Transverse colon (tissue), 4 donors: ENCODE results near the gene PCLAF. TPM values are rescaled to one million over a fixed set of nuclear protein-coding genes. Genes with fewer than 3 reads are reported as not detected.
"Not testable (repeated sequence)": the region's sequence is repeated elsewhere in the genome, so short reads cannot be mapped to it uniquely, and the experiment has no call there.

ENCODE experiments used
- DNase-seq: peaks from one replicate; pipeline ENCODE4 v3.0.0-alpha.2; 2019
- H3K27ac ChIP-seq, 4 donors: fragments of 200-600 bp; sonication (generic); 2 replicates each; pipeline ENCODE4 v1.5.1; 2016 to 2018; ENCODE audit warnings: inconsistent platforms in 4 of 4
- H3K27me3 ChIP-seq: fragments of 200-600 bp; sonication (generic); 2 replicates; pipeline ENCODE4 v1.5.1; 2017; ENCODE audit warnings: inconsistent platforms
- H3K36me3 ChIP-seq, 4 donors: fragments of 200-600 bp; sonication (generic); 2 replicates each; pipeline ENCODE4 v1.5.1; 2017 to 2019; ENCODE audit warnings: inconsistent platforms in 4 of 4
- H3K4me1 ChIP-seq, 4 donors: fragments of 200-600 bp; sonication (generic); 2 replicates each; pipeline ENCODE4 v1.5.1; 2017 to 2020; ENCODE audit warnings: inconsistent platforms in 4 of 4
- H3K4me3 ChIP-seq, 4 donors: fragments of 200-600 bp; sonication (generic); 1 replicate in 1 of 4; 2 replicates in 3 of 4; pipeline versions ENCODE4 v1.5.1 to v1.6.1; 2017 to 2019; ENCODE audit warnings: inconsistent platforms in 4 of 4
- H3K9me3 ChIP-seq, 2 donors: fragments of 200-600 bp; sonication (generic); 2 replicates each; pipeline ENCODE4 v1.5.1; 2017 to 2019; ENCODE audit warnings: inconsistent platforms in 2 of 2
- CTCF ChIP-seq, 5 experiments: fragments of 200-600 bp in 3 of 5; fragments of 450-650 bp in 2 of 5; sonication (generic) in 3 of 5; IDR thresholded peaks; 1 replicate in 2 of 5; 2 replicates in 3 of 5; pipeline ENCODE4 v1.5.1; 2016 to 2017; ENCODE audit warnings: antibody characterized with exemption in 5 of 5, inconsistent platforms in 3 of 5, mild to moderate bottlenecking in 2 of 5, moderate library complexity in 1 of 5
- EP300 ChIP-seq: sonication (generic); formaldehyde crosslinking; IDR thresholded peaks from one replicate; pipeline ENCODE4 v1.6.1; 2017; ENCODE audit warnings: antibody characterized with exemption, low read depth
- POLR2A ChIP-seq: fragments of 450-650 bp; IDR thresholded peaks from one replicate; pipeline ENCODE4 v1.6.1; 2016; ENCODE audit warnings: antibody characterized with exemption, mild to moderate bottlenecking, moderate library complexity
- POLR2AphosphoS5 ChIP-seq, 3 donors: sonication (generic); formaldehyde crosslinking; IDR thresholded peaks; one replicate each; pipeline ENCODE4 v1.6.1; 2016; ENCODE audit warnings: antibody characterized with exemption in 3 of 3
- WGBS, 2 donors: methylation state at CpG; one replicate each; pipeline ENCODE4 v1.1.5; 2018; ENCODE audit warnings: low coverage in 1 of 2; 5-methylcytosine and 5-hydroxymethylcytosine counted together
- in situ Hi-C, 4 donors: fragments of 200-750 bp; cut with MboI; loops; one replicate each; pipeline versions ENCODE4 v1.15.0 to v1.15.1; 2017; ENCODE audit warnings: low sequenced_read_pairs in 3 of 4, low pct_ligation_motif_present in 1 of 4, low pct_unique_long_range_greater_than_20kb in 1 of 4
- intact Hi-C: fragments of 100-400 bp; cut with DNase I; formaldehyde crosslinking; loops from one replicate; pipeline ENCODE4 v1.15.1; 2023; ENCODE audit warnings: low total_unique reads
- total RNA-seq, 4 donors: library from RNA; depleted of rRNA; stranded (reverse); fragments of >200 nt; gene quantifications; one replicate each; pipeline ENCODE4 v1.1.0, GENCODE V29; 2016

PCLAF gene
- total RNA-seq, 4 donors from 2014 or later = 3.3 to 21.5 (median 4.0) TPM; not detected in 1

GRCh38 chr15:64351265-64351664 lies 30.0 kb downstream of the PCLAF start:
- intact Hi-C loops = no loop called here
- Histone ChIP-seq H3K9me3 (no peaks in the 10 kb centered on the region), H3K4me1 (peaks cover 5 to 10% (median 9%) of the 10 kb centered on the region in 4 donors), H3K27me3 (no peaks in the 10 kb centered on the region), H3K27ac (no peak overlapping the region), H3K36me3 (no peaks in the 10 kb centered on the region), H3K4me3 (no peak overlapping the region)
- TF ChIP-seq POLR2AphosphoS5 (IDR thresholded peaks at IDR 0.05) = no peak
- TF ChIP-seq POLR2A = no peak
- no peak for TF ChIP-seq CTCF (IDR thresholded peaks at IDR 0.05)
- 83 to 87% methylated on average over 4 to 7 of the region's 7 CpGs for WGBS, 2 donors
- no peak for DNase-seq
- in situ Hi-C loops = loop anchor here in 2 of 4 donors (10.0 to 25.0 kb wide), 2 partner anchors 136 to 139 kb away; no protein-coding TSS in a partner anchor

DNA sequence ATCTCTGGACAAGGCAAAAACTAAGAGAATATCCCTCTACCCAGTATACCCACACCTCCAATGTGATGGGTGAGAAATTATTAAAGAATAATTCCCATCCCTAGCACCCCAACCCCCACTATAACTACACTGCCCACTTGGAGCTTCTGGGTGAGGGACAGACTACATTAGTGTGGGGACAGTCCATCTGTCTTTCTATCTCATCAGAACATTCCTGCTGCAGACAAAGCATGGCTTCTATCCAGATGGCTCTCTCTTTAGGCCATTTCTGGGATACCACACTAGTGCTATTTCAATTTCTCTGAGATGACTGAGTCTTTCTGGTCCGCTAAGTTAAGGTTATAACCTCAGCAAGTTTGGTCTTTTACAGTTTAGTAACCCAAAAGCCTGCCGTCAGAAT lies 31.9 kb downstream of the PCLAF start:
- intact Hi-C loops (no loop called here), in situ Hi-C loops (no loop called here)
- DNase-seq = no peak
- H3K36me3 ChIP-seq = no peaks in the 10 kb centered on the region
- H3K4me3 ChIP-seq = no peak overlapping the region
- no peaks in the 10 kb centered on the region for H3K4me1 ChIP-seq
- 100% methylated on average over 2 of the region's 2 CpGs for WGBS, 2 donors
- H3K27me3 ChIP-seq = no peaks in the 10 kb centered on the region
- no peaks in the 10 kb centered on the region for H3K9me3 ChIP-seq
- no peak overlapping the region for H3K27ac ChIP-seq
- TF ChIP-seq POLR2AphosphoS5 (IDR thresholded peaks at IDR 0.05) (no peak), POLR2A (no peak), CTCF (IDR thresholded peaks at IDR 0.05) (no peak)

DNA sequence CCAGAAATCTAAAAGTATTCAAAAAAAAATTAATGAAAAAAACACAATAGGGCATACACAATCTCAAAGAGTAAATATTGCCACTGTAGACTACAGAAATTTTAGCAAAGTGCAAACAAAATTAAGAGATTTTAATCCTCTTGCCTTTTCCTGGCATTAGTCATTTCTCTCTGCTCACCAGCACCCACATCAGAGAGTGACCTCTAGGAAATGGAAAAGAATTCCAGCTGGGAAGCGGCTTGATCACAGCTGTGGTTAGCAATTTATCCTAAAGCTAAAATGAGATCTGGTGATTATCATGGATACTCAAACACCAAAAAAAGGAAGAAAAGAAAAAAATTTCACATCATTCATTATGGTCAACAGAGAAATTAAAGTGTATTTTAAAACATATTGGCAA lies 32.8 kb downstream of the PCLAF start:
- no peaks in the 10 kb centered on the region for H3K4me1 ChIP-seq
- no peak for DNase-seq
- intact Hi-C loops (no loop called here), in situ Hi-C loops (no loop called here)
- TF ChIP-seq EP300 (no peak), CTCF (IDR thresholded peaks at IDR 0.05) (no peak), POLR2AphosphoS5 (IDR thresholded peaks at IDR 0.05) (no peak)
- no peaks in the 10 kb centered on the region for H3K9me3 ChIP-seq
- WGBS, 2 donors = 73 to 82% methylated on average over 1 of the region's 1 CpG
- no peaks in the 10 kb centered on the region for H3K36me3 ChIP-seq
- H3K27ac ChIP-seq = no peak overlapping the region
- no peak overlapping the region for H3K4me3 ChIP-seq
- no peaks in the 10 kb centered on the region for H3K27me3 ChIP-seq

- H3K4me1 ChIP-seq, H3K36me3 ChIP-seq, in situ Hi-C loops, H3K4me3 ChIP-seq, H3K9me3 ChIP-seq, H3K27me3 ChIP-seq, intact Hi-C loops, H3K27ac ChIP-seq, DNase-seq: not testable (repeated sequence)
- 82 to 95% methylated on average over 2 to 6 of the region's 6 CpGs for WGBS, 2 donors
Measured at GRCh38 chr15:64346242-64346641, 35.0 kb downstream of the PCLAF start.

DNA sequence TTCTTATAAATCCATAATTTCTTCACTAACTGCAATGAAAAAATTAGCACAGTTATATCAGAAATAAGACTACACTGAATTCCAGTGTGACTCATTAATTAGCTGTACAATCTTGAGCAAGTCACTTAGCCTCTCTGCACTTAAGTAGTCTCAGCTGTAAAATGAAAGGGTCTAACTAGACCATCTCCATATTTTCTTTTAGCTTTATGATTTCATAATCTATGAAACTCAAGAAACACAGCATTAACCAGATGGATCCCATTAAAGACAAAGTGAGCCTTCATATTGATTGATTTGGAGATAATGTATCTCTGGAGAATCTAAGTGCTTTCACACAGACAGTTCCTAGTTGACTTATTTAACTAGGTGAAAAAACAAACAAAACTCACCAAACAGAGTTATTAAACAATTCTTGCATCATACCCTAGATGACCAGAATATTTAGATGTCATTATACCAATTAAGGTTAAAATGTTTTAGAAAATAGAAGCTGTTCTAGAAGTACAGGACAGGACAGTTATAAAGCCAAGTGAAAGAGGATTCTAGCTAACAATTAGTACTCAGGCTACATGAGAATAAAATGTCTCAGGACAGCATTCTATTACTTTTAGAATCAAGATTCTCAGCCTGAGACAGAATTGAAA lies 36.5 kb downstream of the PCLAF start:
- DNase-seq = no peak
- Histone ChIP-seq H3K4me1 (peaks cover 0 to 9% (median 3%) of the 10 kb centered on the region in 4 donors), H3K27me3 (no peaks in the 10 kb centered on the region), H3K9me3 (no peaks in the 10 kb centered on the region), H3K4me3 (no peak overlapping the region), H3K36me3 (no peaks in the 10 kb centered on the region), H3K27ac (no peak overlapping the region)
- no peak for TF ChIP-seq POLR2AphosphoS5 (IDR thresholded peaks at IDR 0.05)
- TF ChIP-seq POLR2A = no peak
- TF ChIP-seq EP300 = no peak
- no peak for TF ChIP-seq CTCF (IDR thresholded peaks at IDR 0.05)
- intact Hi-C loops = no loop called here
- in situ Hi-C loops = no loop called here
